LoVo (cell line): ENCODE measurements around the gene EEF1A2.
A peak's percentile ranks its signal among the peaks of the same experiment; 100 is the strongest.

Source experiments
- DNase-seq: peaks from one replicate; pipeline ENCODE4 v3.0.0-alpha.2; 2016; ENCODE audit warnings: low spot score

EEF1A2 gene

DNA sequence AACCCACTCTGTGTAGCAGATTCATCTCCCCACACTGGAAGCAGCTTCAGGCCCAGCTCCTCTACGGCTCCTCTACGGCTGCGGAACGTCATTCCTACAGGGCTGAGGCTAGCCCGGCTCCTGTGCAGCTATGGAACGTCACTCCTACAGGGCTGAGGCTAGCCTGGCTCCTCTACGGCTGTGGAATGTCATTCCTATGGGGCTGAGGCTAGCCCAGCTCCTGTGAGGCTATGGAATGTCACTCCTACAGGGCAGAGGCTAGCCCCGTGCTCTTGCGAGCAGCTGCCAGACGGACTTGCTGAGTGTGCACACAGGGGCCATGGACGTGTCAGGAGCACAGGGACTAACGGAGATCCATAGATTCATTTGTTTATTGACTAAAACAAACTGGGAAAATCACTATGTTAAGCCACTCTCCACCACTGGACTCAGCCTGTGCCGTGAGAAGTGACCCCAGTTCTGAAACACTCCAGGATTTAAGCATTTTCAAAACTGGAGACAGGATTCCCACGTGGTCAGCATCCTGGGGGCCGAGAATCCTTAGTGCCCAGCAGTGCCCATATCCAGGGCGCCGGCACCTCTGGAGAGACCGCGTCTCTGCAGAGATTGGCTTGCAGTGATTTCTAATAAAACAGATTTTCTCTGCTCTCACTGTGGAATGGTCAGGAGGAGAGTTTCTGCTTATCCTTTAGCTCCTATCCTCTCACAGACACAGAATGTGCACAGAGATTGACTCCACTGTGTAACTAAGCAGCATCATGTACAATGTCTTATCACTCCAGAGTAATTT is 31.4 kb downstream of the EEF1A2 start:
- no peak for DNase-seq

GRCh38 chr20:63466861-63467260 is 32.0 kb downstream of the EEF1A2 start:
- DNase-seq, result no peak

- DNase-seq, result no peak
Observed at GRCh38 chr20:63466250-63466825, 32.5 kb downstream of the EEF1A2 start.

DNA sequence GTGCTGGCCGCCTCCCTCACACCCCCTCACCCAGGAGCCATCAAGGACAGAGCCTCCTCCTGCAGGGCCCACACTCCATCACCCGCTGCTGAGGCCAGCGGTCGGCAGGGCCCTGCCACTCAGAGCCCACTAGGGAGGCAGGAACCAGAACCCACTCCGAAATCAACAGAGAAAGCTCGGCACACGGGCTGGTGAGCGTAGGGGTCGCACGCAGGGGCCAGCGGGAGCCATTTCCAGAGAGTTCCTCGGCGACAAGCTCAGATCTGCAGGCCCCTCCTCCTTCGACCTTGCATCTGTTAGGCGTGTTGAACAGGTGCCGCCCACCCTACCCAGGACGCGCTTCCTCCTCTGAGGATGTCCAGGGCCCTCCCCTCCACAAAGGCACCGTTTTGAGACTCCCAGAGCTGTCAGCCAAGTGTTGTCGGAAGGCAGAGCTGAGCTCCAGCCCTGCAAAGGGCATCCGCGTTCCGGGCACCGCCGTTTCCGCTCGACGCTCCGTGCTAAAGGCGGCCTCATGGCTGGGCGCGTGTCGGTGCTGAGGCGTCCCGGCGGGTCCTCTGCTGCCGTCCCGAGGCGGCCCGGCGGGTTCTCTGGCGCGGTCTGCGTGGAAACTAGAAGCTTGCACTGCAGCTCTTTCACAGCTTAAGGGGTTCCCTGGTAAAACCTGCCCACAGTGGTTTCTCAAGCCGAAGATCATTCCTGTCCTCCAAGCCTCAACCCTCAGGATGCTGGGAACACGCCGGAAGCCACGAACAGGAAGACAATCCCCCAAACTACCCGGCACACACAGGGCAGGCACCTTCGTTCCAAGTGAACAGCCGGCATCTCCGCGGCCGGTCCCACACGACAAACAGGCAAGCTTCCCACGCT is 33.3 kb downstream of the EEF1A2 start:
- DNase-seq, result no peak

DNA sequence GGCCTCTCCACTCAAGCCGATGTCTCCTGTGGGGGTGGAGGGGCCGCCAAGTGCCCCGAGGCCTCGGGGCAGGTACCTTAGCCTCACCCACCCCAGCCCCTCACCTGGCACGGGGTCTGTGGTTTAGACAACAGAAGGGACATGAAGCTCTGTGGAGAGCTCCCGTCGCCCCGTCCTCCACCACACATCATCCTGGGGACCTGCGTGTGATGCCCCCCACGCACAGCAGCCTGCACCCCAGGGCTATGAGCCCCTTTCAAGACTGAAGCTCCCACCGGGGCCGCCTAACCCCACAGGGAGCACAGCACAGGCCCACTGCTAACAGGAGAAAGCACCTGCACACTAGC is 34.6 kb downstream of the EEF1A2 start:
- no peak for DNase-seq

DNA sequence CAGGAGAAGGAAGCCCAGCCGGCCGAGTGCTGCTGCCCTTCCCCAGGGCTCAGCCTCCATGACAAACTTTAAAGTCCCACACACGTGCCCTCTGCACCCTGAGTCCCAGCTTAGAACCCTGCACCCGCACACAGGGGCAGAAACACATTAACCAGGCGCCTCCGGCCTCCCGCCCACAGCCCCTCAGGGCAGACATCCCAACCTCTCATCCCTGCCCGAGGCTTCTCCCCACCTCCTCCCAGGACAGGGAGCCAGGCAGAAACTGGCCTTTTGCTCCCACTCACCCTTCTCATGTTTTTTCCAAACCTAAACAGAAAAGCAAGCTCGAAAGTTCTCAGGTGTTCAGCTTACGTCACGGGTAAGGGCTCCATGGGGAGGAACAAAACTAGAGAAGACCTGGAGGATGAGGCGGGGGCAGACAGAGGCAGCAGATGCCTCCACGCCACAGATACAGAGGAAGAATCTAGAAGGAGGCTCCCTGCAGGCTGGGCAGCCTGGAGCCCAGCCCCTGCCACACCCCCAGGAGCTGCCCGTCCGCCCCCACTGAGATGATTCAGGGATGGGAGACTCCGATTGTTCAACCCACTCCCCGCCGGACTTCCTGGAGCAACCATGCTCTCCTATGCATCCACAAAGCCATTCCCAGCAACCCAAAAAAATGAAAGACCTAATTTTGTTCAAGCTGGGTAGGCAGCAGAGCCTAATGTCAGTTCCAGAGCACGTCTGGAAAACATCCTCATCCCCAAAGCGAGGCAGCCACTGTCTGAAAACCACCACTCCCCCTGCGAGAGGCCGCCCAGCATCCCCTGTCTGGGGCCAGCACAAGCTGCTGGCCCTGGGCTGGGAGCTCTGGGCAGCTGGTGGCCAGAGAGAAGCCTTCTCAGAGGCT is 35.2 kb downstream of the EEF1A2 start:
- no peak for DNase-seq

DNA sequence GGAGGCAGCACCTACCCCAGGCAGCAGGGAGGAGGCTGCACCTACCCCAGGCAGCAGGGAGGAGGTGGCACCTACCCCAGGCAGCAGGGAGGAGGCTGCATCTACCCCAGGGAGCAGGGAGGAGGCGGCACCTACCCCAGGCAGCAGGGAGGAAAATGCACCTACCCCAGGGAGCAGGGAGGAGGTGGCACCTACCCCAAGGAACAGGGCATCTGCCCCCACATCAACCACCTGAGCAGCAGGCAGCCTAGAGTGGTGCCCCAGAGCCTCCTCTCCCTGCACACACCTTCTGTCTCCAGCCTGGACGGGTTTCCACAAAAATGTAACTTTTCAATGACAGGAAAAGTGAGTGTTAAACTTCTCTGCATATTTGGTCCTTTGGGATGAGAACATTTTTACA is 36.6 kb downstream of the EEF1A2 start:
- DNase-seq, result no peak

GRCh38 chr20:63461104-63461763 is 37.6 kb downstream of the EEF1A2 start:
- no peak for DNase-seq

DNA sequence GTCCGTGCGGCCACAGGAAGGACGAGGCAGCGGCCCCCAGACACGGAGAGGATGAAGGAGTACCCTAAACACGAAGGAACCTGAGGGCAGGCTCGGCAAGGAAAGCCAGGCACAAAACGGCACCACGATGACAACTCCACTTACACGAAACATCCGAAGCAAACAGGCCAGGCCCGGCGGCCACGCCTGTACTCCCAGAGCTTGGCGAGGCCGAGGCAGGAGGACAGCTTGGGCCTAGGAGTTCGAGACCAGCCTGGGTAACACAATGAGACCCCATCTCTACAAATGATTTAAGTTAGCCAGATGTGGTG is 39.9 kb downstream of the EEF1A2 start:
- no peak for DNase-seq

GRCh38 chr20:63458170-63459069 is 40.5 kb downstream of the EEF1A2 start:
- no peak for DNase-seq

DNA sequence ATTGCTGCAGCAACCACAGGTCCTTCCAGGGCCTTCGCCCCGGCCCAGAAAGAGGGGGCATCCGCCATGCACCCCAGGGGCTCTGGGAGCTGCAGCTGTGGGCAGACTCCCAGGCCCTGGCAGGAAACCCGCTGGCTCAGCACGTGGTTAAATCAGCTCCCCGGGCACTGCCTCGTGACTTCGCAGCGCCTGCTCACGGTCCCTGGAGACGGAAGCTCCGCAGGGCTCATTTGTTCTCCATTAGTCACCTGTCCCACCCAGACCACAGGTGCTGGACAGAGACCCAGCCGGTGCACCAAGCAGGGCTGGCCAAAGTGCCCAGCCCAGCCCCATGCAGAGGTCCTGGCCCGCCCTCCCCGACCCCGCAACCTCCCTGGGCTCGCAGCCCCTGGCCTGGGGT is 41.1 kb downstream of the EEF1A2 start:
- peak; percentile 49 for DNase-seq

DNA sequence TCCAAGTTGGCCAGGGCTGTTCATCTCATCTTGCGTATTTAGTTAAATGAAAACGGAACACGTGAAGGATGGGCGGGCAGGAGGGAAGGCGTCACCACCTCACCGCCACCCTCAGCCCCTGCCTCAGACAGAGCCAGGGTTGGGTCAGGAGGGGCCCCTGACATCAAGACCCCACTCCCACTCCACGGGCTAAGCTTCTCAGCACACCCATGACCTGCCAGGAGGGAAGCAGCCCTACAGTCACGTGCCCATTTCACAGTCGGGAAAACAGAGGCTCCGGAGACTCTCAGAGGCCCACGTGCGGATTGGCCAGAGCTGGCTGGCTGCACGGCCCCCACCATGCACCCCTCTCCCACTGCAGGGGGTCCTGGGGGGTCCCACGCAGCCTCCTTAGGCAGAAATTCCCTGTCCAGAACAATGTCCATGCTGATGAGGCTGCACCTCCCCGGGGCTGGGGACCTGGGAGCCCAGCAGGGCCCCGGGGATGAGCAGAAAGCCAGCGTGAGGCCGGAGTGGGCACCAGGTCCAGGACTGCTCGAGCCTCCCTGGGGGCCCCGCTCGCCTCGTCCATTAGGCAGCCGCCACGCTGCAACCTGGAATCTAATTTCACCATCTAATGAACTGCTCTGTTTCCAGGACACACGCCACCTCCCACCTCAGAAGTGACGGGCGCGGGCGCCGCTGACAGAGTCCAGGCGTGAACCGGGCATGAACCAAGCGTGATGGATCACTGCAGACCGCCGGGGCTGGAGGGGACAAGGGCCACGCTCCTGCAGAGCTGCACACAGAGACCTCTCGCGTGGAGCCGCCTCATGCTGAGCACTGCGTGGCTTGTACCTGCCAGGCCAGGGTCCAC is 42.2 kb downstream of the EEF1A2 start:
- no peak for DNase-seq

- no peak for DNase-seq
Observed at GRCh38 chr20:63455568-63455859, 43.4 kb downstream of the EEF1A2 start.

- no peak for DNase-seq
Observed at GRCh38 chr20:63454731-63455567, 43.9 kb downstream of the EEF1A2 start.

DNA sequence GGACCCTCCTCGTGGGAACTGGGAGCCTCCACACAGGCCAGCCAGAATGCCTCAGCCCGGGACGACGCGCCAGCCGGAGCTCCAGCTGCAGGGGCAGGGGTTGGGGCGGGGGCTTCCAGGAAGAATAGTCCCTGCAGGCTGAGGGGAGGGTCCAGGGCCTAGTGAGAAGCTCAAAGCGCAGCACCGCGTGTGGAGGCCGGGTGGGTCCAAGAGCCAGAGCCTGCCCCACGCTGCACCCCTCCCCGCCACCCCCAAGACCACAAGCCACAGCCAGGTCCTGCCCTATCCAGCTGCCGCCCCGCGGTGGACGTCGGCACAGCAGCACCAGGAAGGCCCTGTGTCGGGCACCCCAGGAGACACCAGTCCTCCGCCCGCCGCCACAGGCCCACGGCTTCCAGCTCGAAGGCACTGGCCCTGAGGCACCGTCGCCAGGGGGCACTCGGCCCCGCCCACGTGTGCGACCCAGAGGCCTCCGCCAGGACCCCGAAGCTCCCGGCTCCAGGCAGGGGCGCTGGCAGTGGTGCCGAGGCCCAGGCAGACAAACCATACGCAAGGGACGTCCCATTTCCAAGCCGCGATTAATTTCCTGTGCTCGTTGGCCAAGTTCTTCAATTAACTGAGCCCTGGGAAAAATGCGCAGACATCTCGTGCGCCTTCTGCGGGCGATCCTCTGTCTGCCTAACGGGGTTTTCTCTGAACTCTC is 45.9 kb downstream of the EEF1A2 start:
- no peak for DNase-seq

DNA sequence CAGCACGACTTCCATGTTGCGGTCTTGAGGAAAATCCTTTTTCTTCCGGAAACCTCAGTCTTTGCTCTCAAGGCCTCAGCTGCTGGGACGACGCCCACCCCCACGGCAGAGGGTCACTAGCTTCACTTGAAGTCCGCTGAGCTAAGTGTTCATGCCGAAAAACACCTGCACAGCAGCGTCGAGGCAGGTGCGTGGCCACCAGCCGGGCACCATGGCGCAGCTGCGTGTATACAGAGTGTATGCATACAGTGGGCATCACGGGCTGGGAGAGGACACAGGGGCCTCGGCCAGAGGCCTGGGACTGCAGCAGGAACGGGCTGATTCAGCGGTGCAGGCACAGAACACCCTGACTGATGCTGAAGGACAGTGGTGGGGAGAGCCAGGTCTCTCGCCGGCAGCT is 46.5 kb downstream of the EEF1A2 start:
- DNase-seq, result no peak

DNA sequence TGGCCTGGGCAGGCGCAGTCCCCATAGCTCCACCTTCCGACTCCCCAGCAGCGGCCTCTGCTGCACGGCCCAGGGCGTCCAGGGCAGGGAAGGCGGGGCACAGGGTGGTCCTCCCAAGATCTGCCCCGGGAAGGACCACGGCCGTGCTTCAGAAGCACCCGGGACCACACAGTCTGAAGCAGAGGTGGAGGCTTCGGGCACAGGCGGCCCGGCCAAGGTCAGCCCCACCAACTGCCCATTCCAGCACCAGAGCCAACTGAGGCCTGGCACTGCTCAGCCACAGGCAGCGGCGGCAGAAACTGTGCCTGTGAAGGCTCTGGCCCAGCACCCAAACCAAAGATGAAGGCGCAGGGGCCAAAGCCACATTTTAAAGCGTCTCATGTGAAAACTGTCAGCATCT is 47.1 kb downstream of the EEF1A2 start:
- DNase-seq, result no peak
